ENCODE results near the gene PRKG1.

PRKG1 gene

GRCh38 chr10:51786016-51786683, 711.9 kb downstream of the PRKG1 start:
- Histone ChIP-seq H3K27me3 (ENCODE audit: insufficient read depth, low read depth, severe bottlenecking) (no peaks in the 10 kb centered on the region), H3K4me3 (ENCODE audit: low read depth, low read length) (no peak overlapping the region), H3K9me3 (ENCODE audit: severe bottlenecking) (no peaks in the 10 kb centered on the region), H3K27ac (no peak overlapping the region), H3K36me3 (no peaks in the 10 kb centered on the region)
- no peak for TF ChIP-seq CTCF (IDR thresholded peaks at IDR 0.05; ENCODE audit: low read depth, low read length)
- no peak for DNase-seq

GRCh38 chr10:51786684-51787035, 712.4 kb downstream of the PRKG1 start:
- DNase-seq, result no peak
- Histone ChIP-seq H3K9me3 (ENCODE audit: severe bottlenecking) (no peaks in the 10 kb centered on the region), H3K27me3 (ENCODE audit: insufficient read depth, low read depth, severe bottlenecking) (no peaks in the 10 kb centered on the region), H3K36me3 (no peaks in the 10 kb centered on the region), H3K27ac (no peak overlapping the region), H3K4me3 (ENCODE audit: low read depth, low read length) (no peak overlapping the region)
- no peak for TF ChIP-seq CTCF (IDR thresholded peaks at IDR 0.05; ENCODE audit: low read depth, low read length)

DNA sequence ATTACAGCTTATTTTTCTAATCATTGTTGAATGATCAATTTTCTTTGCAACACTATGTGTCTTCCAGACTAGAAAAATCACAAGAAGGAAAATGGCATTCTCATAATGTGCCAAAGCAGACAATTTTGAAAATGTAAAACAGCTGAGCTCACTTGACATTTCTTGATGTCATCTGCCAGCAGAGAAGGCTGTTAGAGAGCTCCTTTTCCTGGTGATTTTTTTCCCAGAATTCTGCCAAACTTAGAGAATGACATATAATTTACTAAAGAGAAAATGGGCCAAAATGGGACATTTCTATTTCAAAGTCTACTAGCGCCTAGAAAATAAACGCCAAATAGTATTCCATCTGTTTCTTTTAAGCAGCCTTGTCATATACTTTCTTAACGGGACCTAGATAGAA, 714.0 kb downstream of the PRKG1 start:
- DNase-seq, result no peak
- no peak for TF ChIP-seq CTCF (IDR thresholded peaks at IDR 0.05; ENCODE audit: low read depth, low read length)
- no peaks in the 10 kb centered on the region for H3K9me3 ChIP-seq (ENCODE audit: severe bottlenecking)
- H3K4me3 ChIP-seq (ENCODE audit: low read depth, low read length), result no peak overlapping the region
- no peak overlapping the region for H3K27ac ChIP-seq
- H3K27me3 ChIP-seq (ENCODE audit: insufficient read depth, low read depth, severe bottlenecking), result no peaks in the 10 kb centered on the region
- H3K36me3 ChIP-seq, result no peaks in the 10 kb centered on the region

DNA sequence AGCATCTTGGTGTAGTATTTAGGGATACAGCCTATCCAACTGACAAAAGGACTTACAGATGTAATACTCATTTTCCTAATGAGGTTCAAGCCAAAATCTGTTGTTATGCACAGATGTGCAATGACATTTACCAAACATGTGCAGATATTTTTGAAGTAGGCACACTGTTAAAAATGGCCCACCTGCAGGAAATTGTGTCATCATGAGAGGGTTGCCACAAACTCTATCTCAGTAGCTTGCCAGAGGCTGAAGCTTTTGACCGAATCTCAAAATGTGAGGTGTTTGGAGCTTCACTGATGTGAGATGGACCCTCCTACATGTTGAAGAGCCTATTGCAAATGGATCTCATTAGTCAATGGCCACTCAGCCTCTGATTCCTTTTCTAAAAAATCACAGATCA, 714.8 kb downstream of the PRKG1 start:
- TF ChIP-seq CTCF (IDR thresholded peaks at IDR 0.05; ENCODE audit: low read depth, low read length), result no peak
- no peaks in the 10 kb centered on the region for H3K27me3 ChIP-seq (ENCODE audit: insufficient read depth, low read depth, severe bottlenecking)
- H3K36me3 ChIP-seq, result no peaks in the 10 kb centered on the region
- no peaks in the 10 kb centered on the region for H3K9me3 ChIP-seq (ENCODE audit: severe bottlenecking)
- H3K4me3 ChIP-seq (ENCODE audit: low read depth, low read length), result no peak overlapping the region
- DNase-seq, result no peak
- no peak overlapping the region for H3K27ac ChIP-seq

DNA sequence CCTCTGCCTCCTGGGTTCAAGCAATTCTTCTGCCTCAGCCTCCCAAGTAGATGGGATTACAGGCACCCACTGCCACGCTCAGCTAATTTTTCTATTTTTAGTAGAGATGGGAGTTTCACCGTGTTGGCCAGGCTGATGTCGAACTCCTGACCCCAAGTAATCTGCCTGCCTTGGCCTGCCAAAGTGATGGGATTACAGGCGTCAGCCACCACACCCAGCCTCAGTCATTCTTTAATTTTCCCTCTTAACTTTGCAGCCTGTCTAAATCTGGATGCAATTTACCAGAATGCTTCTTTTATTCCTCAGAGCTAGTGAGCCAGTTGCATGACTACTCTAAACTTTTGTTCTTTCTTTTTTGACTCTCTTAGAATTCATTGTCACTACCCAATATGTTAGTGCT, 715.6 kb downstream of the PRKG1 start:
- no peaks in the 10 kb centered on the region for H3K9me3 ChIP-seq (ENCODE audit: severe bottlenecking)
- DNase-seq, result no peak
- no peaks in the 10 kb centered on the region for H3K36me3 ChIP-seq
- no peaks in the 10 kb centered on the region for H3K27me3 ChIP-seq (ENCODE audit: insufficient read depth, low read depth, severe bottlenecking)
- H3K27ac ChIP-seq, result no peak overlapping the region
- H3K4me3 ChIP-seq (ENCODE audit: low read depth, low read length), result no peak overlapping the region
- no peak for TF ChIP-seq CTCF (IDR thresholded peaks at IDR 0.05; ENCODE audit: low read depth, low read length)

DNA sequence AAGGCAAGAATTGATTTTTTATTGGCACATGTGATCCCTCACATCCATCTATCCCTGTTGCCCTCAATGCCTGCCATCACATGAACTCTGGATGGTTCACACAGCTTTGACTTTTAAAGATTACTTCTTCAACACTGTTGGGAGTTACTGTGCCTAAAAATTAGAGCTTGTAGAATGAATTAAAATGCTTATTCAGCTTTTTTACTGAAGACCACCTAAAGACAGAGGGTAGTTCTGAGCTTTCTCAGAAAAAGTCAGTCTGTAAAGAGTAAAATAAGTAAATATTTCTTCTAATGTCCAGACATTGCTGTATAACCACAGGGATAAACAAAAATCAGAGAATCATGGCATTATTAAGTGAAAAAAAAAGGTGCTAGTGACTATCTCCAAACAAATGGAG, 718.4 kb downstream of the PRKG1 start:
- Histone ChIP-seq H3K27ac (no peak overlapping the region), H3K36me3 (no peaks in the 10 kb centered on the region), H3K27me3 (ENCODE audit: insufficient read depth, low read depth, severe bottlenecking) (no peaks in the 10 kb centered on the region), H3K4me3 (ENCODE audit: low read depth, low read length) (no peak overlapping the region), H3K9me3 (ENCODE audit: severe bottlenecking) (no peaks in the 10 kb centered on the region)
- DNase-seq, result no peak
- TF ChIP-seq CTCF (IDR thresholded peaks at IDR 0.05; ENCODE audit: low read depth, low read length), result no peak

Data from WERI-Rb-1 (cell line).